ENCODE measurements around the gene PER1.

Gene PER1

GRCh38 chr17:8141741-8142140 is 10.5 kb downstream of the PER1 start:
- FAIRE-seq = no peak

GRCh38 chr17:8141045-8141444 is 11.2 kb downstream of the PER1 start:
- FAIRE-seq = no peak
- no peak for DNase-seq (ENCODE audit: insufficient read length, low spot score)

More at GRCh38 chr17:8141741-8142140, 10.5 kb downstream of the PER1 start:
- no peak for DNase-seq (ENCODE audit: insufficient read length, low spot score)

- no peak for DNase-seq (ENCODE audit: insufficient read length, low spot score)
- FAIRE-seq = no peak
Observed at GRCh38 chr17:8140065-8141029, 11.9 kb downstream of the PER1 start.

- FAIRE-seq = peak; percentile 94
- no peak for DNase-seq (ENCODE audit: insufficient read length, low spot score)
Observed at GRCh38 chr17:8138672-8139371, 13.4 kb downstream of the PER1 start.

- DNase-seq (ENCODE audit: insufficient read length, low spot score) = no peak
- FAIRE-seq = no peak
Observed at GRCh38 chr17:8138374-8138671, 13.9 kb downstream of the PER1 start.

- DNase-seq (ENCODE audit: insufficient read length, low spot score) = no peak
- FAIRE-seq = no peak
Observed at GRCh38 chr17:8137645-8138373, 14.4 kb downstream of the PER1 start.

GRCh38 chr17:8133941-8134340 is 18.3 kb downstream of the PER1 start:
- DNase-seq (ENCODE audit: insufficient read length, low spot score) = no peak
- no peak for FAIRE-seq

GRCh38 chr17:8133399-8133798 is 18.8 kb downstream of the PER1 start:
- no peak for DNase-seq (ENCODE audit: insufficient read length, low spot score)

GRCh38 chr17:8131844-8132441 is 20.3 kb downstream of the PER1 start:
- DNase-seq (ENCODE audit: insufficient read length, low spot score) (peak; percentile 45), FAIRE-seq (peak; percentile 49)

More at GRCh38 chr17:8133399-8133798, 18.8 kb downstream of the PER1 start:
- peak; percentile 9 for FAIRE-seq

- FAIRE-seq = no peak
- no peak for DNase-seq (ENCODE audit: insufficient read length, low spot score)
Observed at GRCh38 chr17:8128125-8128784, 23.9 kb downstream of the PER1 start.

GRCh38 chr17:8126491-8127066 is 25.6 kb downstream of the PER1 start:
- DNase-seq (ENCODE audit: insufficient read length, low spot score) = no peak
- no peak for FAIRE-seq

- no peak for DNase-seq (ENCODE audit: insufficient read length, low spot score)
- FAIRE-seq = no peak
Observed at GRCh38 chr17:8125947-8126490, 26.2 kb downstream of the PER1 start.

- DNase-seq (ENCODE audit: insufficient read length, low spot score) (peak; percentile 82), FAIRE-seq (no peak)
Observed at GRCh38 chr17:8125154-8125946, 26.9 kb downstream of the PER1 start.

GRCh38 chr17:8124350-8125153 is 27.7 kb downstream of the PER1 start:
- FAIRE-seq (no peak), DNase-seq (ENCODE audit: insufficient read length, low spot score) (no peak)

- DNase-seq (ENCODE audit: insufficient read length, low spot score) = no peak
- FAIRE-seq = no peak
Observed at GRCh38 chr17:8123695-8124349, 28.4 kb downstream of the PER1 start, which contains the start of gene HES7. TSS of gene HES7 (minus strand) at chr17:8124106. CDS start at chr17:8124084, 22 bp downstream.

- FAIRE-seq = no peak
- no peak for DNase-seq (ENCODE audit: insufficient read length, low spot score)
Observed at GRCh38 chr17:8122924-8123694, 29.1 kb downstream of the PER1 start.

Measured in HTR-8/SVneo (cell line).